Measurements from ENCODE around the gene FXYD1.

The FXYD1 gene

GRCh38 chr19:35159606-35160005 lies 21.0 kb downstream of the FXYD1 start:
- DNase-seq (ENCODE audit: insufficient read length, low spot score): no peak
- no peak for FAIRE-seq
- no peak for TF ChIP-seq CTCF (IDR thresholded peaks at IDR 0.05; ENCODE audit: insufficient read depth, missing control alignments)

DNA sequence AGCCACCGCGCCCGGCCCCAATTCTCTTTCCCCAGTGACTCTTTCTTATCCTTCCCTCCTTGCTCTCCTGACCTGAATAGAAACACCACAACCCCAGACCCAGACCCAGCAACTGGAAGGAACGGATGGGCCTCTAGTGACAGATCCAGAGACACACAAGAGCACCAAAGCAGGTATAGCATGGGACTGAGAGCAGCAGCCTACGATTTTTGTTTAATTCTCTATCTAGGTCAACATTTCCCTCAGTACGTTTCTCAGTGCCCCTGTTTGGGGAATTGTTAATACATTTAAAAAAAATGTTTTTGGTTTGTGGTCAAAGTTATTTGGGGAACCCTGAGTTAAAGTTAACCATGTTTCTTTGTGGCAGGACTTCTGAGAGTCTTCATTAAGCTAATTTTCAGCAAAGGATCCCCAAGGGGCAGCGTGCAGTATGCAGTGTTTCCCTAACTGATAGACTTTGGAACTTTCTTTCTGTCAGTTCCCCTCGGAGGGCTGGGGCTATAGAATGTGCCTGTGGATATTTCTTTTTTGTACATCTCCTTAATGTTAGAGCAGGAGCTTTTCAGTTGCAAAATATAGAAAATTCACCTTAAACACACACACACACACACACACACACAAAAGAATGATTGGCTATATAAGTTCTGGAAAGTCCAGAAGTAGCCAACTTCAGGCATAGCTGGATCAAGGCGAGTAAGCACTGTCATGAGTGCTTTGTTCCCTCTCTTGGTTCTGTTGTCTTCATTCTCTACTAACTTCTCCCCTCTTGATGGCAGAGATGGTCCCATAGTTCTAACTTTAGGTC lies 22.2 kb downstream of the FXYD1 start:
- FAIRE-seq: no peak
- no peak for TF ChIP-seq CTCF (IDR thresholded peaks at IDR 0.05; ENCODE audit: insufficient read depth, missing control alignments)
- no peak for DNase-seq (ENCODE audit: insufficient read length, low spot score)

DNA sequence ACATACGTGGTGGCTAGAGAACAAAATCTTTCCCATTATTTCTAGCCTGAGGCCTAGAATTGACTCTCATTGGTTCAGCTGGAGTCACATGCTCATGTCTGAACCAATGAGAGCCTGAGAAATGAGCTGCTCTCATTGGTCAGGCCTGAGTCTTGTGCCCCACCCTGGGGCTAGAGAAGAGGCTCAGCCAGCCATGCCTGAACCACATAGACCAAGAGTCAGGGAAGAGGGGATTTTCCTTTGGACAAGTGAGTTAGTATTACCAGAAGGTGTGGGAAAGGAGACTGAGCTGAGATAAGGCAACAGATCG lies 22.8 kb downstream of the FXYD1 start:
- no peak for DNase-seq (ENCODE audit: insufficient read length, low spot score)
- no peak for FAIRE-seq
- TF ChIP-seq CTCF (IDR thresholded peaks at IDR 0.05; ENCODE audit: insufficient read depth, missing control alignments): no peak

GRCh38 chr19:35162471-35163326 lies 24.1 kb downstream of the FXYD1 start:
- DNase-seq (ENCODE audit: insufficient read length, low spot score): no peak
- no peak for FAIRE-seq
- TF ChIP-seq CTCF (IDR thresholded peaks at IDR 0.05; ENCODE audit: insufficient read depth, missing control alignments): no peak

GRCh38 chr19:35164418-35164817 lies 25.8 kb downstream of the FXYD1 start:
- no peak for TF ChIP-seq CTCF (IDR thresholded peaks at IDR 0.05; ENCODE audit: insufficient read depth, missing control alignments)
- no peak for FAIRE-seq
- no peak for DNase-seq (ENCODE audit: insufficient read length, low spot score)

- DNase-seq (ENCODE audit: insufficient read length, low spot score) (no peak), FAIRE-seq (no peak)
- TF ChIP-seq CTCF (IDR thresholded peaks at IDR 0.05; ENCODE audit: insufficient read depth, missing control alignments): no peak
Observed at GRCh38 chr19:35165200-35166058, 26.8 kb downstream of the FXYD1 start.

Data from D721Med (cell line).